Tibial nerve (tissue), 3 donors: ENCODE results near the gene ITPRIPL2.

Experiments
- CTCF ChIP-seq, 5 experiments: fragments of 200-600 bp in 3 of 5; fragments of 450-650 bp in 2 of 5; sonication (generic) in 3 of 5; IDR thresholded peaks; one replicate each; pipeline ENCODE4 v1.5.1; 2016 to 2019; ENCODE audit warnings: antibody characterized with exemption in 5 of 5, mild to moderate bottlenecking in 3 of 5, moderate library complexity in 2 of 5
- POLR2A ChIP-seq, 2 donors: fragments of 450-650 bp; IDR thresholded peaks; one replicate each; pipeline ENCODE4 v1.6.1; 2017; ENCODE audit warnings: antibody characterized with exemption in 2 of 2, mild to moderate bottlenecking in 2 of 2, moderate library complexity in 2 of 2

DNA sequence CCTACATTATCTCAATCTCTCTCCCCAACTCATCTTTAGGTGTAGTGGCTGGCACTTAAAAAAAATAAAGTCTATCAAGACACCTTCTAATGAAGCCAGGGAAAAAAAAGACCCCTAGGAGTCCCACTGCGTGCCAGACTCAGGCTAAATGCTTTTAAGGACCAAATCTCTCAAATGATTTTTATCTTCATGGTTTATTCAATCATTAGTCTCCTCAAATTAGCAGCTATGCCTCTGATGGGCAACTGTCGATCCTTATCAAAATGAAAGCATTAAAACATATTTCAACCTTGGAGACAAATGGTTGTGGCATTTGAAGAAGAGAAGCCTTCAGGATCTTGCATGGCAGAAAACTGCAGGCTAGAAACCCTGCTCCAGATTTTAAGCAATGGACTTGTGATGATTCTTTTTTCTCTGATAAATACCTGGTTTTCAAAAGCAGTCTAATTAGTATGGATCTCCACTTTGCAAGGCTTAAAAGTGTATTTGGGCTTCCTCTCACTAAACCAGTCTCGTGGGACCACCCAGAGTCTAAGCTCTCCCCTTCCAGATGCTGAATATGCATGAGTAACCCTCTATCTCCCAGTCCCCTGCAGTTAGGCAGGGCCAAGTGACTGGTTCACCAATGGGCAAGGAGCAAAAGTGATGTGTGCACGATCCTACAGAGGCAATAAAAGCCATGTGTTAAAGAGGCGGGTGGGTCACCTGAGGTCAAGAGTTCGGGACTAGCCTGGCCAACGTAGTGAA is 14.9 kb downstream of the ITPRIPL2 start:
- TF ChIP-seq CTCF (IDR thresholded peaks at IDR 0.05) (no peak), POLR2A (IDR thresholded peaks at IDR 0.05) (no peak)
